ENCODE measurements around the gene SREBF1.

Gene SREBF1

GRCh38 chr17:17824783-17825614, 11.8 kb downstream of the SREBF1 start:
- H3K4me1 ChIP-seq (ENCODE audit: control insufficient read depth, insufficient read depth, low read length), result peaks cover 69% of the 10 kb centered on the region
- H3K9me3 ChIP-seq (ENCODE audit: control insufficient read depth, low read length), result no peaks in the 10 kb centered on the region
- no peaks in the 10 kb centered on the region for H3K27me3 ChIP-seq (ENCODE audit: control insufficient read depth, insufficient read depth, low read length)
- H3K4me3 ChIP-seq (ENCODE audit: low read length), result no peak overlapping the region
- peak overlapping the region; percentile 32 for H3K9ac ChIP-seq (ENCODE audit: low read length)
- H3K36me3 ChIP-seq (ENCODE audit: control insufficient read depth, insufficient read depth, low read length), result no peaks in the 10 kb centered on the region

- H3K4me3 ChIP-seq (ENCODE audit: low read length), result no peak overlapping the region
- no peaks in the 10 kb centered on the region for H3K27me3 ChIP-seq (ENCODE audit: control insufficient read depth, insufficient read depth, low read length)
- H3K36me3 ChIP-seq (ENCODE audit: control insufficient read depth, insufficient read depth, low read length), result peaks cover under 1% of the 10 kb centered on the region
- no peaks in the 10 kb centered on the region for H3K9me3 ChIP-seq (ENCODE audit: control insufficient read depth, low read length)
- H3K9ac ChIP-seq (ENCODE audit: low read length), result peak overlapping the region; percentile 32
- H3K4me1 ChIP-seq (ENCODE audit: control insufficient read depth, insufficient read depth, low read length), result peaks cover 69% of the 10 kb centered on the region
These were observed 12.5 kb downstream of the SREBF1 start for GRCh38 chr17:17824119-17824782.

- Histone ChIP-seq H3K36me3 (ENCODE audit: control insufficient read depth, insufficient read depth, low read length) (peaks cover 3% of the 10 kb centered on the region), H3K9ac (ENCODE audit: low read length) (peak overlapping the region; percentile 44), H3K9me3 (ENCODE audit: control insufficient read depth, low read length) (no peaks in the 10 kb centered on the region)
These were observed 13.2 kb downstream of the SREBF1 start for GRCh38 chr17:17823433-17824118.

GRCh38 chr17:17822616-17823015, 14.2 kb downstream of the SREBF1 start:
- peak overlapping the region; percentile 12 for H3K4me3 ChIP-seq (ENCODE audit: low read length)
- peak overlapping the region; percentile 44 for H3K9ac ChIP-seq (ENCODE audit: low read length)
- H3K9me3 ChIP-seq (ENCODE audit: control insufficient read depth, low read length), result no peaks in the 10 kb centered on the region
- no peaks in the 10 kb centered on the region for H3K27me3 ChIP-seq (ENCODE audit: control insufficient read depth, insufficient read depth, low read length)
- H3K36me3 ChIP-seq (ENCODE audit: control insufficient read depth, insufficient read depth, low read length), result peaks cover 6% of the 10 kb centered on the region
- H3K4me1 ChIP-seq (ENCODE audit: control insufficient read depth, insufficient read depth, low read length), result peaks cover 85% of the 10 kb centered on the region

More at GRCh38 chr17:17823433-17824118, 13.2 kb downstream of the SREBF1 start:
- H3K4me3 ChIP-seq (ENCODE audit: low read length), result no peak overlapping the region
- no peaks in the 10 kb centered on the region for H3K27me3 ChIP-seq (ENCODE audit: control insufficient read depth, insufficient read depth, low read length)
- H3K4me1 ChIP-seq (ENCODE audit: control insufficient read depth, insufficient read depth, low read length), result peaks cover 75% of the 10 kb centered on the region

GRCh38 chr17:17822189-17822588, 14.6 kb downstream of the SREBF1 start:
- Histone ChIP-seq H3K9ac (ENCODE audit: low read length) (peak overlapping the region; percentile 44), H3K36me3 (ENCODE audit: control insufficient read depth, insufficient read depth, low read length) (peaks cover 9% of the 10 kb centered on the region), H3K4me1 (ENCODE audit: control insufficient read depth, insufficient read depth, low read length) (peaks cover 87% of the 10 kb centered on the region), H3K27me3 (ENCODE audit: control insufficient read depth, insufficient read depth, low read length) (no peaks in the 10 kb centered on the region), H3K4me3 (ENCODE audit: low read length) (peak overlapping the region; percentile 12), H3K9me3 (ENCODE audit: control insufficient read depth, low read length) (no peaks in the 10 kb centered on the region)

- H3K4me1 ChIP-seq (ENCODE audit: control insufficient read depth, insufficient read depth, low read length), result peaks cover 78% of the 10 kb centered on the region
- no peaks in the 10 kb centered on the region for H3K9me3 ChIP-seq (ENCODE audit: control insufficient read depth, low read length)
- no peak overlapping the region for H3K4me3 ChIP-seq (ENCODE audit: low read length)
- peaks cover 12% of the 10 kb centered on the region for H3K36me3 ChIP-seq (ENCODE audit: control insufficient read depth, insufficient read depth, low read length)
- H3K9ac ChIP-seq (ENCODE audit: low read length), result no peak overlapping the region
- H3K27me3 ChIP-seq (ENCODE audit: control insufficient read depth, insufficient read depth, low read length), result no peaks in the 10 kb centered on the region
These were observed 16.2 kb downstream of the SREBF1 start for GRCh38 chr17:17820463-17821158.

GRCh38 chr17:17820046-17820445, 16.7 kb downstream of the SREBF1 start:
- no peaks in the 10 kb centered on the region for H3K9me3 ChIP-seq (ENCODE audit: control insufficient read depth, low read length)
- H3K36me3 ChIP-seq (ENCODE audit: control insufficient read depth, insufficient read depth, low read length), result peaks cover 12% of the 10 kb centered on the region
- no peak overlapping the region for H3K9ac ChIP-seq (ENCODE audit: low read length)
- H3K4me1 ChIP-seq (ENCODE audit: control insufficient read depth, insufficient read depth, low read length), result peaks cover 72% of the 10 kb centered on the region
- no peaks in the 10 kb centered on the region for H3K27me3 ChIP-seq (ENCODE audit: control insufficient read depth, insufficient read depth, low read length)
- H3K4me3 ChIP-seq (ENCODE audit: low read length), result no peak overlapping the region

GRCh38 chr17:17819561-17819995, 17.2 kb downstream of the SREBF1 start:
- Histone ChIP-seq H3K9ac (ENCODE audit: low read length) (no peak overlapping the region), H3K36me3 (ENCODE audit: control insufficient read depth, insufficient read depth, low read length) (peaks cover 14% of the 10 kb centered on the region), H3K4me1 (ENCODE audit: control insufficient read depth, insufficient read depth, low read length) (peaks cover 68% of the 10 kb centered on the region)

GRCh38 chr17:17819111-17819510, 17.7 kb downstream of the SREBF1 start:
- no peak overlapping the region for H3K9ac ChIP-seq (ENCODE audit: low read length)
- H3K9me3 ChIP-seq (ENCODE audit: control insufficient read depth, low read length), result no peaks in the 10 kb centered on the region
- H3K4me1 ChIP-seq (ENCODE audit: control insufficient read depth, insufficient read depth, low read length), result peaks cover 63% of the 10 kb centered on the region
- no peak overlapping the region for H3K4me3 ChIP-seq (ENCODE audit: low read length)
- H3K27me3 ChIP-seq (ENCODE audit: control insufficient read depth, insufficient read depth, low read length), result no peaks in the 10 kb centered on the region
- H3K36me3 ChIP-seq (ENCODE audit: control insufficient read depth, insufficient read depth, low read length), result peaks cover 15% of the 10 kb centered on the region

More at GRCh38 chr17:17819561-17819995, 17.2 kb downstream of the SREBF1 start:
- no peaks in the 10 kb centered on the region for H3K9me3 ChIP-seq (ENCODE audit: control insufficient read depth, low read length)
- H3K27me3 ChIP-seq (ENCODE audit: control insufficient read depth, insufficient read depth, low read length), result no peaks in the 10 kb centered on the region
- no peak overlapping the region for H3K4me3 ChIP-seq (ENCODE audit: low read length)

- peaks cover 57% of the 10 kb centered on the region for H3K4me1 ChIP-seq (ENCODE audit: control insufficient read depth, insufficient read depth, low read length)
These were observed 18.7 kb downstream of the SREBF1 start for GRCh38 chr17:17818088-17818526.

GRCh38 chr17:17817552-17817947, 19.2 kb downstream of the SREBF1 start:
- no peak overlapping the region for H3K4me3 ChIP-seq (ENCODE audit: low read length)
- H3K27me3 ChIP-seq (ENCODE audit: control insufficient read depth, insufficient read depth, low read length), result no peaks in the 10 kb centered on the region
- peaks cover 15% of the 10 kb centered on the region for H3K36me3 ChIP-seq (ENCODE audit: control insufficient read depth, insufficient read depth, low read length)
- H3K9ac ChIP-seq (ENCODE audit: low read length), result no peak overlapping the region
- peaks cover 55% of the 10 kb centered on the region for H3K4me1 ChIP-seq (ENCODE audit: control insufficient read depth, insufficient read depth, low read length)
- H3K9me3 ChIP-seq (ENCODE audit: control insufficient read depth, low read length), result no peaks in the 10 kb centered on the region

More at GRCh38 chr17:17818088-17818526, 18.7 kb downstream of the SREBF1 start:
- no peak overlapping the region for H3K4me3 ChIP-seq (ENCODE audit: low read length)
- H3K36me3 ChIP-seq (ENCODE audit: control insufficient read depth, insufficient read depth, low read length), result peaks cover 15% of the 10 kb centered on the region
- H3K9ac ChIP-seq (ENCODE audit: low read length), result no peak overlapping the region
- no peaks in the 10 kb centered on the region for H3K9me3 ChIP-seq (ENCODE audit: control insufficient read depth, low read length)
- no peaks in the 10 kb centered on the region for H3K27me3 ChIP-seq (ENCODE audit: control insufficient read depth, insufficient read depth, low read length)
